ENCODE data around the gene ZNF318. TPM values are rescaled to one million over a fixed set of nuclear protein-coding genes. Genes with fewer than 3 reads are reported as not detected.

Gene ZNF318
- total RNA-seq, 1 experiment from 2014 or later: 17.1 TPM

DNA sequence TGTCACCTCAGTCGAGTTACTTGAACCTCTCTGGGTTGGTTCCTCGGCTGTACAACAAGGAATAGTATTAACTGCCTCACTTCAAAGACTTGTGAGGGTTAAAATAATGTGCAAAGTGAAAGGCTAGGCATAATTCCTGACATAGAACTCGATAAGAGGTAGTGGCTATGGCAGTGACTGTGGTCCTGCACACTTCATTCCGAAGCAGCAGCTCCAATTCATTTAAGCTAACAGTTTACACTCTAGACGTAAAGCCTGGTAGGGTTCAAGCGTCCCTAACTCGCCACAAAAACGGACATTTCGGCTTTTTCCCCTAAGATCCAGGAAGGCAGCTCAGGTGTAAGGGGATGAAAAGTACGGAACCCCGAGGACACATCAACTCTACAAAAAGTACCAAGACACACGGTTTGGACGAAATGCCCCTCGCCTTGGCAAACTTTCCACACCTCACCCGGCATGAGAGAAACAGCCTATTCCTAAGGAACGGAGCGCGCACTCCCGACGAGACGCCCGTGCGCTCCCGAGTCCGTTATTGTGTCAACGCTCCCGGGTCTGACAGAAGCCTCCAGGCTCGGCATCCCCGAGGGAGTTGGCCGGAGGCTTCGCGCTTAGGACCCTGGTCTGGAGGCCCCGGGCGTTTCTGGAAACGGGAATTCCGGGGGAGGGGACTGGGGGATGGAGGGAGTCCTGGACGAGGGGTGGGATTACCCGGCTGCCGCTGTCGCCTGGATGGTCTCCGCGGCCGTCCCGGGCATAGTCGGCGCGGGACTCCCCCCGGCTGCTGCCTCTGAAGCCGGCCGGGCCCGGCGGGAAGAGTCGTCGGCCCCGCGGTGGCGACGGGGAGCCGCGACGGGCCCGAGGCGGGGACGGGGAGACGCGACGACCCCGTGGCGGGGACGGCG, 937 bp downstream of the ZNF318 start:
- no peaks in the 10 kb centered on the region for H4K20me1 ChIP-seq (ENCODE audit: insufficient read depth)
- CTCF ChIA-PET: interaction anchor here (0.7 kb wide), 1 partner anchor 29 kb away, joined by 4 read pairs; no protein-coding TSS in a partner anchor
- POLR2A ChIA-PET (ENCODE audit: unreplicated experiment): interaction anchor here (0.5 kb wide), 1 partner anchor 18 kb away, joined by 8 read pairs; no protein-coding TSS in a partner anchor
- no peaks in the 10 kb centered on the region for H3K27me3 ChIP-seq (ENCODE audit: insufficient read depth, low read depth)
- H3K27ac ChIP-seq: no peak overlapping the region
- 0 out of 2 replicates have a peak, but pooled peaks cover 5% of the 10 kb centered on the region for H3K79me2 ChIP-seq (ENCODE audit: low read depth)
- peak overlapping the region; percentile 71 for H3K4me3 ChIP-seq
- no peaks in the 10 kb centered on the region for H3K9me2 ChIP-seq (ENCODE audit: insufficient read depth)
- H3F3A ChIP-seq (ENCODE audit: insufficient read depth, low read depth): peaks cover 12% of the 10 kb centered on the region
- peak in 1 of 2 experiments; percentile 28 for DNase-seq
- intact Hi-C loops (cut with micrococcal nuclease; ENCODE audit: unreplicated experiment): loop anchor here (5.0 kb wide), 2 partner anchors 59 to 196 kb away; partner anchors contain the start of genes ABCC10 and SRF
- no peaks in the 10 kb centered on the region for H3K9me3 ChIP-seq (ENCODE audit: insufficient read depth, low read depth)
- H3K36me3 ChIP-seq (ENCODE audit: low read depth): peaks cover 9% of the 10 kb centered on the region; the same call in 1 of the 2 replicates
- peak overlapping the region; percentile 77 for H2AFZ ChIP-seq
- no peak for TF ChIP-seq EZH2 (IDR thresholded peaks at IDR 0.05; ENCODE audit: low read depth)
- TF ChIP-seq, protein P1, sequence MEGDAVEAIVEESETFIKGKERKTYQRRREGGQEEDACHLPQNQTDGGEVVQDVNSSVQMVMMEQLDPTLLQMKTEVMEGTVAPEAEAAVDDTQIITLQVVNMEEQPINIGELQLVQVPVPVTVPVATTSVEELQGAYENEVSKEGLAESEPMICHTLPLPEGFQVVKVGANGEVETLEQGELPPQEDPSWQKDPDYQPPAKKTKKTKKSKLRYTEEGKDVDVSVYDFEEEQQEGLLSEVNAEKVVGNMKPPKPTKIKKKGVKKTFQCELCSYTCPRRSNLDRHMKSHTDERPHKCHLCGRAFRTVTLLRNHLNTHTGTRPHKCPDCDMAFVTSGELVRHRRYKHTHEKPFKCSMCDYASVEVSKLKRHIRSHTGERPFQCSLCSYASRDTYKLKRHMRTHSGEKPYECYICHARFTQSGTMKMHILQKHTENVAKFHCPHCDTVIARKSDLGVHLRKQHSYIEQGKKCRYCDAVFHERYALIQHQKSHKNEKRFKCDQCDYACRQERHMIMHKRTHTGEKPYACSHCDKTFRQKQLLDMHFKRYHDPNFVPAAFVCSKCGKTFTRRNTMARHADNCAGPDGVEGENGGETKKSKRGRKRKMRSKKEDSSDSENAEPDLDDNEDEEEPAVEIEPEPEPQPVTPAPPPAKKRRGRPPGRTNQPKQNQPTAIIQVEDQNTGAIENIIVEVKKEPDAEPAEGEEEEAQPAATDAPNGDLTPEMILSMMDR (conservative IDR thresholded peaks at IDR 0.05): no peak
- peaks cover 34% of the 10 kb centered on the region for H3K4me1 ChIP-seq (replicated peaks; ENCODE audit: insufficient read depth)
- H3K4me2 ChIP-seq: peak overlapping the region; percentile 85
- BruUV-seq (replicated peaks): TSS peak; percentile 37

DNA sequence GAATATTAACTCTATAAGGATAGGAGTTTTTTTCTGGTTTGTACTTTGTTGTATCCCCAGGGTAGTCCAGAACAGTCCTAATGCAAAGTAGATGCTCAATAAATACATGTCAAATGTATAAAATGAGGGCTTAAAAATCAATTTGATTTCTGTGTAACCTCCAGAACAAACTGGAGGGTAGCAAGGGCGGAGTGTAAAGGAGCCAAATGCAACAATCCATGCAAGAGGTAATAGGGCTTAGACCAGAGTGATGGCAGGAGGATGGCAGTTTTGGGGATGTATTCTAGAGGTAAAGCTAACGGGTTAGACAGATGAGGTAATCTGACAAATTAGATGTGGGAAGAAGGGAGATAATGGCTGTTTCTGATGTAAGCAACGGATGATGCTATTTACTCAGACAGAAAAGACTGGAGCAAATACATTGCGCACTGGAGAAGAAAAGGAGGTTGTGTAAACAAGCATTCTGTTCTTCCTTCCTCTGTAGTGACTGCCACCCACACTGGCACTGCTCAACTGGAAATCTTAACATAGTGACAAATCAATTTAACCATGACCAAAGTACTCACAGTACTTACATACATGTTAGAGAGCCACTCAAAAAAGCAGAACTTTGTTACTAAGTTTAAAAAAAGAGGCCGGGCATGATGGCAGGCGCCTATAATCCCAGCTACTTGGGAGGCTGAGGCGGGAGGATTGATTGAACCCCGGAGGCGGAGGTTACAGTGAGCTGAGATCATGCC, 2.0 kb downstream of the ZNF318 start:
- TF ChIP-seq, protein P1 (conservative IDR thresholded peaks at IDR 0.05): no peak
- no peak for TF ChIP-seq EZH2 (IDR thresholded peaks at IDR 0.05; ENCODE audit: low read depth)
- ChIA-PET POLR2A (ENCODE audit: unreplicated experiment) (no interaction called here), CTCF (no interaction called here)
- Histone ChIP-seq H2AFZ (no peak overlapping the region), H3K36me3 (ENCODE audit: low read depth) (peaks cover 9% of the 10 kb centered on the region), H3K4me1 (replicated peaks; ENCODE audit: insufficient read depth) (peaks cover 34% of the 10 kb centered on the region), H3K4me3 (no peak overlapping the region), H3K9me3 (ENCODE audit: insufficient read depth, low read depth) (no peaks in the 10 kb centered on the region), H3K4me2 (peak overlapping the region; percentile 85; the same call in 1 of the 2 replicates), H3K27me3 (ENCODE audit: insufficient read depth, low read depth) (no peaks in the 10 kb centered on the region), H3F3A (ENCODE audit: insufficient read depth, low read depth) (peaks cover 12% of the 10 kb centered on the region), H3K79me2 (ENCODE audit: low read depth) (0 out of 2 replicates have a peak, but pooled peaks cover 5% of the 10 kb centered on the region), H4K20me1 (ENCODE audit: insufficient read depth) (no peaks in the 10 kb centered on the region), H3K27ac (no peak overlapping the region), H3K9me2 (ENCODE audit: insufficient read depth) (no peaks in the 10 kb centered on the region)
- intact Hi-C loops (cut with micrococcal nuclease; ENCODE audit: unreplicated experiment): loop anchor here (5.0 kb wide), 2 partner anchors 60 to 195 kb away; partner anchors contain the start of genes ABCC10 and SRF
- no TSS peak for BruUV-seq (replicated peaks)
- DNase-seq: no peak

DNA sequence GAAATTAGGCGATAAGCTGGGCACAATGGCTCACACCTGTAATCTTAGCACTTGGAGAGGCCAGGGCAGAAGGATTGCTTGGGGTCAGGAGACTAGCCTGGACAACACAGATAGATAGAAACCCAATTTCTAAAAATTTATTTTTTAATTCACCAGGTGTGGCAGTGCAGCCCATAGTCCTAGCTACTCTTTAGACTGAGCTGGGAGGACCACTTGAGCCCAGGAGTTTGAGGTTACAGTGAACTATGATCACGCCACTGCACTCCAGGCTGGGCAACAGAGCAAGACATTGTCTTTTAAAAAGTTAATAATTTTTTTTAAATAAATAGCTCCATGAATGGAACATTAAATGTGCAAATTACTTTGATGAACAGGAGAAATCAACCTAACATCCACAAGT, 8.2 kb downstream of the ZNF318 start:
- DNase-seq: no peak
- Histone ChIP-seq H3K4me2 (no peak overlapping the region), H3K4me1 (replicated peaks; ENCODE audit: insufficient read depth) (no peaks in the 10 kb centered on the region), H3K4me3 (no peak overlapping the region), H3K9me2 (ENCODE audit: insufficient read depth) (no peaks in the 10 kb centered on the region), H3K36me3 (ENCODE audit: low read depth) (peaks cover 16% of the 10 kb centered on the region), H3K79me2 (ENCODE audit: low read depth) (no peaks in the 10 kb centered on the region), H3K27ac (no peak overlapping the region), H2AFZ (no peak overlapping the region), H4K20me1 (ENCODE audit: insufficient read depth) (no peaks in the 10 kb centered on the region), H3K27me3 (ENCODE audit: insufficient read depth, low read depth) (no peaks in the 10 kb centered on the region), H3K9me3 (ENCODE audit: insufficient read depth, low read depth) (no peaks in the 10 kb centered on the region), H3F3A (ENCODE audit: insufficient read depth, low read depth) (no peaks in the 10 kb centered on the region)
- BruUV-seq (replicated peaks): no TSS peak
- TF ChIP-seq EZH2 (IDR thresholded peaks at IDR 0.05; ENCODE audit: low read depth): no peak
- TF ChIP-seq, protein P1 (conservative IDR thresholded peaks at IDR 0.05): no peak
- ChIA-PET CTCF (no interaction called here), POLR2A (ENCODE audit: unreplicated experiment) (no interaction called here)
- intact Hi-C loops (cut with micrococcal nuclease; ENCODE audit: unreplicated experiment): no loop called here

Measured in PC-9 (cell line).